NCI-H1092 (cell line): Measurements from ENCODE around the gene TNFAIP8.

Experiments used
- DNase-seq: peaks from one replicate; lab custom pipeline; 2025; lab: John Stamatoyannopoulos, UW

The TNFAIP8 gene

GRCh38 chr5:119367502-119368237, 11.9 kb downstream of the TNFAIP8 start:
- DNase-seq, result no peak

DNA sequence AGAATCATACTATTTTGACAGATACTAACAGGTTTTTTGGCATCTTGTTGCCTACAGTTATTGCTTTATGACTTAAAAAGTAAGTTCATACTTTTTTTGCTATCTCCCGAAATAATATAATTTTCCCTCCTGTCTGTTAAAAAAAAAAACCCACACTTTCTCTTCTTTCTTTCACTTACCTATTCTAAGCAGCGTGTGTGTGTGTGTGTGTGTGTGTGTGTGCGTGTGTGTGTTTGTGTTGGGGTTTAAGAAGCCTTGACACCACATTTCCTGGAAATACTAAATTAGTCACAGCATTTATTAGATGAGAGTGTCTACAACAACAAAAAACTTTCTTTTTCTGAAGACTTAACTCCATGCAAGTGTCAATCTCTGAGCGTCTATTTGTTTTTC, 12.4 kb downstream of the TNFAIP8 start:
- no peak for DNase-seq

- no peak for DNase-seq
Observed at GRCh38 chr5:119370486-119370885, 14.7 kb downstream of the TNFAIP8 start.

- DNase-seq, result no peak
Observed at GRCh38 chr5:119371146-119371545, 15.3 kb downstream of the TNFAIP8 start.

GRCh38 chr5:119373449-119373858, 17.6 kb downstream of the TNFAIP8 start:
- no peak for DNase-seq

DNA sequence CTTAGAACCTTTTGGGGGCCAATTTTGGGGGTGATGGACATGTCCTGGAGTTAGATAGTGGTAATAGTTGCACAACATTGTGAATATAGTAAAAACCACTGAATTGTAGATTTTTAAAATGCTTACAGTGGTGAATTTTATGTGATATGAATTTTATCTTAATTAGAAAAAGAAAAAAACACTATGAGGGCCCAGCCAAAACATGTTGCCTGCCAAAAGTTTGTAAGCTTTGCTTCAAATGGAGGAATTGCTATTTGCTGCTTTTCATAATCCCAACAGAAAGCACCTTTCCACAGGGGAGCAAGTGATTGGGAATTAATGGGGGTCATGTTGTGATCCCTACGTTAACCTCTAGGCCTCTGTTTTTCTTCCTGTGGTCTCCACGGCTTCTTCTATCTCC, 19.1 kb downstream of the TNFAIP8 start:
- no peak for DNase-seq

DNA sequence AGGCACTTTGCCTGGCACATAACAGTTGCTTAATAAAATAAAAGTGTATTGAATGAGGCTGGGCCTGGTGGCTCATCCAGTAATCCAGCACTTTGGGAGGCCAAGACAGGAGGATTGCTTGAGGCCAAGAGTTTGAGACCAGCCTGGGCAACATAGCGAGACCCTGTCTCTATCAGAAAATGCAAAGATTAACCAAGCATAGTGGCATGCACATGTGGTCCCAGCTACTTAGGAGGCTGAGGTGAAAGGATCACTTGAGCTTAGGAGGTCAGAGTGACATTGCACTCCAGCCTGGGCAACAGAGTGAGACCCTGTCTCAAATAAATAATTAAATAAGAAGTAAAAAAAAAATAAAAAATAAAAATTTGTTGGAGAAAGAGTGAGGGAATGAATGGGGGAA, 21.2 kb downstream of the TNFAIP8 start:
- DNase-seq, result no peak

DNA sequence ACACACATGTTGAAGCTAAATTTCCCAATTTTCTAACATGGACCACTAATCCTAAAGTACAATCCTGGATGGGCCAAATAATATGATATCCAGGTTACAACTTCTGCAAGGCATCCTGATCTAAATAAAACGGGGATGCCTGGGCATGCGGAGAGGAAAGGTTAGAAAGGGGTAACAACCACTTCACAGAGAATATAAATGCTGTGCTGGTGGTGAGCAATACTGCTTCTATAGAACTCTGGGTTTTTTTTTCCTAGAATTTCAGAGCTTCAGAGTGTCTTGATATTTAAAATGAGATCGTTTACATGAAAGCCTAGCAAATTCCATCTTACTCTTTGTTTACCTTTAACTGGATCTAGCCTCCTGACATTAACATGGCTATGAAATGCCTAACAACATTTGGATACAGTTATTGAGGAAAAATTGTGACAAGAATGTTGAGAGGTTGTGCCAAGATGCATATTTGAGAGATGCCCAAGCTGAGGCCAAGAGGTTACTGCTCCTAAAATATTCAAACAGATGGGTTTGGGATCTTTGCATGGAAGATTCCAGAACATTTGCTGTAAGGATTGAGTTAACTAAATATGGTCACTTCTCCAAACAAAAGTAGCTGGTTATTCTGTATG, 22.4 kb downstream of the TNFAIP8 start:
- no peak for DNase-seq

GRCh38 chr5:119379096-119379495, 23.3 kb downstream of the TNFAIP8 start:
- no peak for DNase-seq

DNA sequence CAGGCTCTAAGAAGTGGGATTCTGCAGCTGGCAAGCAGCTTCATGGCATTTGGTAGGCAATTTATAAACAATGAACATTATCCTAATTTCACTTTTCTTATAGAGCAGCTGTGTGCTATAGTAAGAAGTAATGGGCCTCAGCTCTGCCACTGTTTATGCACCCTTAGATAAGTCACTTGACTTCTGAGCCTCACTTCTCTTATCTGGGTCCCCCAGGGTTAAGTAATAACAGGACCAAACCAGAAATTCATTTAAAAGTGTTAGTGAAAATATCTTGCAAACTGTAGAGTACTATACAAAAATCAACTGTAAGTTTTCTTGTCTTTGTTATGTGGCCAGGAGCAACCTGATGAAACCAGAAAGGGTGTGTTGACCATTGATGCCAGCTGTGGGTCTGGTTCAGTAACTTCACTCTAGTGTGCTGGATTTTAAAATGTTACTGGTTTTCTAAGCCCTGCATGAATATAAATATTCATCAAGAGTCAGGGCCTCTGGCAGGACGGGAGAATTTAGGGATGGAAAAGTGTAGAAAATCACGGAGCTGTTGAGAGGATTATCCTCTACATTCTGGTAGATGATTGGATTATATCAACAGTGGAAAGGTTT, 24.2 kb downstream of the TNFAIP8 start:
- DNase-seq, result no peak

DNA sequence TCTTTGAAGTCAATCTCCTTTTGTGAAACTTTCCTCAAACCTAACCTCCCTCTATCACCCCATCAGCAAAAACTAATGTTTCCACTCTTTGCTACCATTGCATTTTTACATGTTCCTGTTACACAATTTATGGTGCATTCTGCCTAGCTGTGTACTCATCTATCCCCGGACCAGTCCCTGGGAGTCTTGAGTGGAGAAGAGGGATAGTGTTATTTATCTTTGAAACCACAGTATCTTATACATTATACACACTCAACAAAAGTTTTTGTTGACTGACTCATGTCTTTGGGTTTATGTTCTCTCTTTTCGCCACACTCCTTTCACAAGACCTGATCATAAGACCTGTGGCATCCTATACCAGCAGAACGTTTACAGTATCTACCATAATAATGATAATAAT, 26.4 kb downstream of the TNFAIP8 start:
- no peak for DNase-seq

- no peak for DNase-seq
Observed at GRCh38 chr5:119383008-119383407, 27.2 kb downstream of the TNFAIP8 start.

GRCh38 chr5:119385136-119385535, 29.3 kb downstream of the TNFAIP8 start:
- DNase-seq, result no peak

- no peak for DNase-seq
Observed at GRCh38 chr5:119385536-119386128, 29.8 kb downstream of the TNFAIP8 start.

DNA sequence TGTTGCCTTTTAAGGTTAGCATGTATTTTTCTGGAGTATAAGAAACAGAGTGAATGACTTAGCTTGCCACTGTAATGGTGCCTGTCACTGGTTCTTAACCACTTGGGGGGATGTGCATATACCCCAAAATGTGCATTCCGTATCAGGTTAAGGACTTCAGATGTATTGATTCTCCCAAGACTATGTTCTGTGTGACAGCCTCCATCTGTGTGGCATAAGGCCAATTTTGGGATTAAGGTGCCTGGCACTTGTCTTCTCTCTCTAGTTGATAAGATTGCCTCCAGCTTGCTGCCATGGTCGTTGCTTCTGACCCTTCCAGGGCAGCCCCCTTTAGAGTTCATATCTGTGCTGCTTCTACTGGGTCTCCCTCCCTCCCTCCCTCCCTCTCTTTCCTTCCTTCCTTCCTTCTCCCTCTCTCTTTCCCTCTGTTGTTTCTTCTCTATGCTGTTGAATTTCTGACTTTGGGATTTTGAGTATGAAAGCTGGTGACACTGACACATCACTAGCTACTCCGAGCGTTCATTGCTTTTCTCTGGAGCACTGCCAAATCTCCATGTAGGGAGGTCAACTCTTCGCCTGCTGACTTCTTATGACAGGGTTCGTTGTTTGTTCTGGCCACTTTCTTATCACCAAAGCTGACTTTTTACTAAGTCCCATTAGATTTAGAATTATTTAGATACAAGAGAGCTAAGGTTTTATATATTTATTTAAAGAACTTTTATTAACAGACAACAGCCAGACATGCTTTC, 31.0 kb downstream of the TNFAIP8 start:
- DNase-seq, result no peak

- no peak for DNase-seq
Observed at GRCh38 chr5:119387945-119388618, 32.3 kb downstream of the TNFAIP8 start.

- no peak for DNase-seq
Observed at GRCh38 chr5:119388619-119389190, 32.9 kb downstream of the TNFAIP8 start.

- no peak for DNase-seq
Observed at GRCh38 chr5:119389288-119390030, 33.6 kb downstream of the TNFAIP8 start.

GRCh38 chr5:119390404-119390803, 34.6 kb downstream of the TNFAIP8 start:
- DNase-seq, result no peak

DNA sequence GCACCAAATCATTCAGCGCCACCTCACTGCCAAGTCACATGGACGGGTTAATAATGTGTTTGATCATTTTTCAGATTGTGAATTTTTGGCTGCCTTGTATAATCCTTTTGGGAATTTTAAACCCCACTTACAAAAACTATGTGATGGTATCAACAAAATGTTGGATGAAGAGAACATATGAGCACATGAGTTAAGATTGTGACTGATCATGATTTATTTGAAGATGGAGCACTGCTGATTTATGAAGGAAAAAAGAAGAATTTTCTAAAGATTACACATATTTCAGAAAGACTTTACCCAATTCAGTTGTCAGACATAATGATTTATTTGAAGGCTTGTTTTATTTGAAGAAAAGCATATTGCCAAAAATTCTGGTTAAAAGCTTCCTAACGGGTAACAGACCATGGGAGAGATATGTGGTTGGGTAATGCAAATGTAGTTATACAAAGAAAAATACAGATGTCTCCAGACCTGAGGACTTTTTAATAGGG, 37.4 kb downstream of the TNFAIP8 start:
- DNase-seq, result no peak
